Hematopoietic multipotent progenitor cell (in vitro differentiated cells): ENCODE data around the gene MGAT1. TPM values are rescaled to one million over a fixed set of nuclear protein-coding genes. Genes with fewer than 3 reads are reported as not detected.
A peak's percentile ranks its signal among the peaks of the same experiment; 100 is the strongest.
"Not testable (repeated sequence)": the region's sequence is repeated elsewhere in the genome, so short reads cannot be mapped to it uniquely, and the experiment has no call there.

ENCODE experiments used
- DNase-seq, 3 donors: peaks; one replicate each; pipeline ENCODE4 v3.0.0-alpha.2; 2011 to 2015; ENCODE audit warnings: low read depth in 2 of 3, low spot score in 2 of 3
- total RNA-seq: library from RNA; depleted of rRNA; stranded (reverse); fragments of >200 nt; gene quantifications from one replicate; pipeline ENCODE4 v1.2.3, GENCODE V29; 2012

Gene MGAT1
- total RNA-seq, 1 donor = 130 TPM

- no peak for DNase-seq
Observed at GRCh38 chr5:180807046-180807445, 4.4 kb upstream of the MGAT1 start.

DNA sequence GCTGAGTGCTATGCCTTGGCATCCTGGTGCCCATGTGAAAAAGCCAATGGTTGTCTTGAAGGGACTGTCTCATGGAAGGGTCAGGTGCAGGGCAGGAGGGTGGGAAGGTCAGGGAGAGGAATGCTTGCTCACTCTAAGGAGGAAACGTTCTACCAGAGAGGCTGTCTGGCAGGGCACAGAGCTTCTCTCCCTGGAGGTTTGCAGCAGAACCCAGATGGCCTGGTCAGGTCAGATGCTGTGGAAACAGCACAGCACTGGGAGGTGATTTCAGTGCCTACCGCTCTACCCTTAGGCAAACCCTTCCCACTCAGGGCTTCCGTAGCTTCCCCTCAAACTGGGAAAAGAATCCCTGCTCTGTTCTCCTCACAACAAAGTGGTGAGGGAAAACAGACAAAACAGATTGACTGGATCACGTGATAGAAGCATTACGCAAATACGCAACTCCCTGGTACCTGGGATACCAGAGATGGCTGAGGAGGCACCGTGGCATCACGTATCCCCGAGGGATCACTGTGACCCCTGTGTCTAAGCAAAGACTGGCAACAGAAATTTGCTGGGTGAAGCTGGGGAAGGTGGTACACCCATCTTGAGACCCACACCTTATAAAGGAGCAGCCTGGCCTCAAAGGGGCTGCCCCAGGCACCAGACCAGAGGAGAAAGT is 3.9 kb upstream of the MGAT1 start:
- no peak for DNase-seq

DNA sequence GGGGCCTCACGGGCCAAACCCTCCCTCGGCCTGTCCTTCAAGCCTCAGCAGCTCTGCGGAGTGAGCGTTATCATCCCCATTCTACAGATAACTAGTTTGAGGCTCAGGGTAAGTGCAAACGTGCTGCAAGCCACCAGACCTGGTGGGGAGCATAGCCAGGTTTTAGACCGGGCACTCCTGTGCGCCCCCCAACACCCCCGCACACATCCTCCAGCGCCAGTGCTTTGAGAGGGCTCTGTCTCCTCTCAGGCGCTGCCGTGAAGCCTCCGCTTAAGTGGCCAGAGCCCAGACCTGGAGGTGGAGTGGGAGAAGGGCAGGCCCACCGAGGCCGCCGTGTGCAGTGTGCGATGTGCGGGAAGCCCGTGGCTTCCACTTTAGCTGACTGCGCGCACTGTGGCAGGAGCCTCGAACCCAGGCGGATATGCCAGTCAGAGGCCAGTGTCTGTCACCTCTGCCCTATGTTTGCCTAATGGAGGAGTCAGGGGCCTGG is 1.6 kb upstream of the MGAT1 start:
- DNase-seq = no peak

- DNase-seq = peak; percentile 41 to 96 (median 94)
Observed at GRCh38 chr5:180803181-180804128, 849 bp upstream of the MGAT1 start.

DNA sequence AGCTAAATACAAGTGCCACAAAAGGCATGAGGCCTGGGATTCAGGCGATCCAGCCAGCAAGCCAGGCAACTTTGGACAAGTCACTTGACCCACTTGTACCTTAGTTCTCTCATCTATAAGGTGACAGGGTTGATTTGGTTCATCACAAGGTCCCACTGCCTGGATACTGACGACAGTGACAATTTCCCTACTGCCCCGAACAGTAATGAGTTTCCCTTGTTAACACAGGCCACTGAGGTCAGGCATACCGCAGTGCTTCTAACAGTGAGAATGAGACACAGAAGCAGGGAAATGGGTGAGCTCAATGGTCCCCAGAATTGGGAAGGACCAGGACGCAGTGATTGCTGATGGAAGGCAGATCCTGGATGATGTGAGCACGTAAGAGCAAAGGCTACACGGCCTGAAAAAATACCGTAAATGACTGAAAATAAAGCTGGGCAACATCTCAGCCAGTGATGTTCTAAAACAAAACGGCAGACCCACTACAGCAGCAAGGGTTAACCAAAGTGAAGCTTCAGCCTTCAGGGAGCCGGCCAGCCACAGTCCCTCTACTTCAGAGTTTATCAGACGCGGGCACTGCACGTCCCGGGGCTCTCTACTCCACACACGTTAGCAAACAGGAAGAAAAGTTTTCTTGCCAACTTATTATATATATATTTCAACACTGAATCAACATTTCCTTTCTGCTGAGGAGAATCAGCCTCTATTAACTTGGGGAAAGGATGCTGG is 846 bp downstream of the MGAT1 start:
- no peak for DNase-seq

DNA sequence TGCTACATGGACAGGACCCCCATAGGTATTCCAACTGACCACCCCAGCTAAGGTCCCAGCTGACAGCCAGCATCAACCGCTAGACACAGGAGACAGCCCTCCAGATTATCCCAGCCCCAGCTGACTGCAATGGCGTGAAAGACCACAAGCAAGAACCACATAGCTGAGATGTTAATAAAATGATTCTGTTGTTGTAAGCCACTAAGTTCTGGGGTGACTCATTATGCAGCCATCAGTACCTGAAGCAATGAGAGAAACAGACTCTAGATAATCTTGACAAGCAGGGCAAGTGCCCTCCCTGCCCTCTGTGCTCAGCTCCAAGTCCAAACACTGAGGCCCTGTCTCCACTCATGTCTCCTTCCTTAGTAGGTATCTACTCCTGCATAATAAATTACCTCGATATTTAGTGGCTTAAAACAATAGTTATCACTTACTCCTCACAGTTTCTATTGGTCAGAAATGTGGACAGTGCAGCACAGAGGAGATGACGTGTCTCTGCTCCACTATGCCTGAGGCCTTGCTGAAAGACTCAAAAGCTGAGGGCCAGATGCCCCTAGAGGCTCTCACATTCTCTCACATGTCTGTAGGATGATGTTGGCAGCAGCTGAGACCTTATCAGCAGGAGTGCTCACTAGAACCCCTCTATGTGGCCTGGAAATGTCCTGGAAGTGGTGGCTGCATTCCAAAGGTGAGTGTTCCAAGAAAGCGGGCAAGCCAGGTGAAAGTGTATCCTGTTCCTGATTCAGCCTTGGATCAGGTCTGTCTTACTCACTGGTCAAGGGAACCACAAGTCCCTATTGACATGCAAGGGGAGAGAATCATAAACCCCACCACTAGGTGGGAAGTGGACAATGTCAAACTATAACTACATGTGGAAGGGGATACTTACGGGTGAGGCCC is 2.5 kb downstream of the MGAT1 start:
- no peak for DNase-seq

- no peak for DNase-seq
Observed at GRCh38 chr5:180799194-180799593, 3.4 kb downstream of the MGAT1 start.

GRCh38 chr5:180798193-180798592 is 4.4 kb downstream of the MGAT1 start:
- no peak for DNase-seq

GRCh38 chr5:180797256-180798192 is 5.1 kb downstream of the MGAT1 start:
- DNase-seq = no peak

- DNase-seq = no peak
Observed at GRCh38 chr5:180795771-180796313, 6.8 kb downstream of the MGAT1 start.

- no peak for DNase-seq
Observed at GRCh38 chr5:180792965-180793287, 9.7 kb downstream of the MGAT1 start.

DNA sequence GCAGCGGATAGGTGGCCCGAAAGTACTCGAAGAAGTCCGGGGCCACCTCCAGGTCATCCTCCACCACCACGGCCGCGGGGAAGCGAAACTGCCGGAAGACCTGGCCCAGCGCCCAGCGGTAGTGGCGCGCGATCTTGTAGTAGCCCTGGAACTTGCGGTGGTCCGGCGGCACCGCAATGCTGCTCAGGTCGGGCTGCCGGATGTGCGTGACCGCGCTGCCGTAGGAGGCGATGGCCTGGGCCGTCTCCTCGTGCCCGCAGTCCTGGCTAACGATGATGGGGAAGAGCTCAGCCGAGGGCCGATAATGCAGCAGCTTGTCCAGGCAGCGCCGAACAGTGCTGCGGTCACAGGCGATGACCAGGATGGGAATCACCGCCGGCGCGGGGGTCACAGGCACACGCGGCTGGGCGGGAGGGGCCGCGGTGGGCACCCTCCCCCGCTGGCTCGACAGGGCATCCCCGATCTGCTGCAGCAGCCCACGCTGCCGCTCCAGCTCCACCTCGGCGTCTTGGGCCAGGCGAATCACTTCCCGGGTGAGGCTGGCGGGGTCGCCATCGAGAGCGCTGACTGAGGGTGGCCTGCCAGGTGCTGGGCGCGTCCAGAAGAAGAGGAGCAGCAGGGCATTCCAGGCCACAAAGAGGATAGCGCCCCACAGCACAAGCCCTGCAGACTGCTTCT is 10.2 kb downstream of the MGAT1 start:
- no peak for DNase-seq

DNA sequence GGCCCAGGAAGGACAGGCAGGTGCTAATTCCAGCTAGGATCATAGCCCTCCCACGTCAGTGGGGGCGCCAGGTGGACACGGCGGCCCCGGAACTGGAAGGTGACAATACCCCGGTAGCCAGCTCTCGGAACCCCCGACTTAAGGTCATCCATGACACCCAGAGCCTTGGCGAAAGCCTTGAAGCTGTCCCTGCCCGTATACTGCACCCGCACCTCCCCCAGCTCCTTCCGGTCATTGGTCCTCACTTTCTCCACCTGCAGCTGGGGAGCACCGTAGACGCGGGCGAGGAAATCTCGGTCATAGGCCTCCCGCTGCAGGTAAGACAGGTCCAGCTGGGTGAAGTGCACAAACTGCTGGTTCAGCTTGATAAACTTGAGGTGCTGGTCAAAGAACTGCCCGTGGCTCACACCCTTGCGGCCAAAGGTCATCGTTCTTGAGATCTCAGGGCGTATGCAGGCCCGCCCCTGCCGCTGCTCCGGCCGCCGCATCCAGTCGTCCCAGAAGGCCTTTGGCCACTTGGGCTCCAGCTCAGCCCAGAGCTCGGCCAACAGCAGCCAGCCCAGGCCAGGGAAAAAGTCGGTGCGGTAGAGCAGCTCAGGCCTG is 10.9 kb downstream of the MGAT1 start:
- no peak for DNase-seq

- no peak for DNase-seq
Observed at GRCh38 chr5:180790524-180790923, 12.1 kb downstream of the MGAT1 start.

DNA sequence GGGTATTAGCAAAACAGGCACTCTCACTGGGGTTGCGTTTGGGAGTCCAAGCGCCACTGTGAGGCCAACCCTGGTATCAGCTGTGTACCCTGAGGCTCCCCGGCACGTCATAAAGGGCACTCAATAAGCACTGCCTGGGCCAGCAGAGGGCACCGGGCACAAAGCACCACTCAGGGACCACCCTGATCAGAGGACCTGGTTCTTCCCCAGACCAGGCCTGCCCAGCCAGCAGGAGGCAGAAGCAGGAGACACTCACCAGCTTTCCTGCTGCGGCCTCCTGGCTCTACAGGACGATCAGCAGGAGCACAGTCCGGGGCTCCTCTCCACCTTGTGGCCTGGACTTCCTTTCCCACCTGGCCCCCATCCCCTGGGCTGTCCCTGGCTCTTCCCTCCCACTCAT is 12.6 kb downstream of the MGAT1 start:
- DNase-seq = peak in 2 of 3 donors; percentile 81 to 82

DNA sequence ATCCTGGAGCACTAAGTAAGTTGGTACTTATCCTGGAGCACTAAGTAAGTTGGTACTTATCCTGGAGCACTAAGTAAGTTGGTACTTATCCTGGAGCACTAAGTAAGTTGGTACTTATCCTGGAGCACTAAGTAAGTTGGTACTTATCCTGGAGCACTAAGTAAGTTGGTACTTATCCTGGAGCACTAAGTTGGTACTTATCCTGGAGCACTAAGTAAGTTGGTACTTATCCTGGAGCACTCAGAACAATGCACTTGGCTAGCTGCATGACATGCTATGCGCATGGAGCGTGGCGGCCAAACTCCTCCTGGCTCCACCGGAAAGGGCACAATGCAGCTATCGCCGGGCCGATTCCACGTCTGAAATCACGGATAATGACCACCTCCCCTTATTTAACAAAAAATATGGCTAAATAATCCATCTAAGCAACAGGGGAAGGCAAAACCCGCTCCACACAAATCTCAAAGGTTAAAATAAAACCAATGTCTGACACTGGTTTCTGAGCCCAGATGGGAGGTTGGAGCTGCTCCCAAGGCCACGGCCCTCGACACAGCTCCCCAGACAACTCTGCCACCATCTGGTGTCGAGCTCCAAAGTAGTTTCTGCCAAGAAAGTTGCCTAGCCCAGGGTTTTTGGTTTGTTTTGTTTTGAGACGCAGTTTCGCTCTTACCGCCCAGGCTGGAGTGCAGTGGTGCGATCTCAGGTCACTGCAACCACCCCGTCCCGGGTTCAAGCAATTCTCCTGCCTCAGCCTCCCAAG is 13.8 kb downstream of the MGAT1 start:
- not testable (repeated sequence) for DNase-seq
